COLO829 (cell line): ENCODE measurements around the gene STK40.

ENCODE experiments used
- DNase-seq: peaks from one replicate; pipeline ENCODE4 v3.0.0; 2012; ENCODE audit warnings: low spot score

The STK40 gene, protein sequence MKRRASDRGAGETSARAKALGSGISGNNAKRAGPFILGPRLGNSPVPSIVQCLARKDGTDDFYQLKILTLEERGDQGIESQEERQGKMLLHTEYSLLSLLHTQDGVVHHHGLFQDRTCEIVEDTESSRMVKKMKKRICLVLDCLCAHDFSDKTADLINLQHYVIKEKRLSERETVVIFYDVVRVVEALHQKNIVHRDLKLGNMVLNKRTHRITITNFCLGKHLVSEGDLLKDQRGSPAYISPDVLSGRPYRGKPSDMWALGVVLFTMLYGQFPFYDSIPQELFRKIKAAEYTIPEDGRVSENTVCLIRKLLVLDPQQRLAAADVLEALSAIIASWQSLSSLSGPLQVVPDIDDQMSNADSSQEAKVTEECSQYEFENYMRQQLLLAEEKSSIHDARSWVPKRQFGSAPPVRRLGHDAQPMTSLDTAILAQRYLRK

DNA sequence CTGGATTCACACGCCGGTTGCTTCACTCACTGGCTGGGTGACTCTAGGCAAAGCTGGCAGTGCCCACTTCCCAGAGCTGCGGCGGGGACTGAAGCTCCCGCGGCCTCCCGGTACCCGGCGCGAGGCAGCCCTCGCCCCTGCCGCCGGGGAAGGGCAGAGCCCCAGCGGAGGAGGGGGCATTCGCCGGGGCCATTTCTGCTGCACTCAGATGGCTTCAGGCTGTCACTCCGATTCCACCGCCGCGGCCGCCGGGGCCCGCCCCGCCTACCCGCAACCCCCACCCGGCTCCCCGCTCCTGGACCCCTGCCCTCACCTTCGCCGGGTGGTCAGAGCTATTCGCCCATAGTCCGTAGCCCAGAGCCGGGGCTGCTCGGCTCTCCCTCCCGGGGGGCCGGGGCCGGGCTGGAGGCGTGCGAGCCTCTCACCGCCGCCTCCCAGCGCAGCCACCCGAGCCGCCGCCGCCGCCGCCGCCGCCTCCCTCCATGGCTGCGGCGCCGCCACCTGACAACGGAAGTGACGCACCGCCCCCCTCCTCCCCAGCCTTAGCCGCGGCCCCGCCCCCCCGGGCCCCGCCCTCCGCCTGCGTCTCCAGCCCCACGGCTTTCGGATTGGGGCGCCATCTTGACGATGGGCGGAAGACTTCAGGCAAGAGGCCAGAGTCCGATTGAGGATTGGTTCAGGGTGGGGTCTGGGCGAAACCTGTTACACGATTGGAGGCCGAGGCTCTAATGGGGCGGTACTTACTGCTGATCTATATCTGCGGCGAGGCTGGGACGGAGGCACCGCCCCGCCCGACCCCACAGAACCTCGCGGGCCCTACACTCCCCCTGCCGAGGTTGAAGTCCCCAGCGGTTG lies at the start of gene STK40:
TSS of gene STK40 (minus strand) at position 515 of the 855 bp plus-strand sequence. CDS start 24,592 bp downstream, outside the sequence.
- peak; percentile 92 for DNase-seq

DNA sequence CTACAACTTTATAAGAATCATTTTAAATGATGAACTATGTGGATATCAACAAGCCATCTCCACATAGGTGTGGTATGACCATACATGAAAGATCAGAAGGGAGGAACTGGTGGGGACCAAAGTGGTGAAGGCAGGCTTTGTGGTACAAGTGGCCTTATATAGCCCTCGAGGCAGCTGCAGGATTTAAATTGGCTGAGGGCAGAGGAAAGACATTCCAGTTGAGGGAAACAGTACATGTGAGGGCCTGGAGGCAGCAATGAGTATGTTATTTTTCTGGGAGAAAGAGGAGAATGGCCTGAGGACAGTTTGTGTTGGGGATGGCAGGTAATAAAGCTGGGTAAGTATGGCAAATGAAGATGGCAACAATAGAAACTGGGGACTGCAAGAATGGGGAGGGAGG lies 47.4 kb upstream of the STK40 start:
- DNase-seq = no peak

DNA sequence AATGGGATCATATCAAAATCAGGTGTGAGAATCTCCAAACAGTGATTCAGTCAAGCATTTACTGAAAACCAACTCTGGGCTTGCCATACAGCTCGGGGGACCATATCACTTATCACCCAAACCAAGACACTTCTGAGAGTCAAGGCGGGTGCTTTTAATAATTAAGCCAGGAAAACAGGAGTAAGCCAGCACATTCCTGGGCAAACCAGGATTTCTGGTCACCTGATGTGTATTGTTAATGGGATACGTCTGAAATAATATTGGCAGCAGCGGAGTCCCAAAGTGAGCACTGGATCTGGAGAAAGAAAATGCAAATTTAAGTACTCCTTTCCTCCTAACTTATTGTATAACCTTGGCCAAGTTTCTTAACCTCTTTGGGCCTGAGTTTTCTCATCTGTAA lies 46.9 kb upstream of the STK40 start:
- DNase-seq = no peak

DNA sequence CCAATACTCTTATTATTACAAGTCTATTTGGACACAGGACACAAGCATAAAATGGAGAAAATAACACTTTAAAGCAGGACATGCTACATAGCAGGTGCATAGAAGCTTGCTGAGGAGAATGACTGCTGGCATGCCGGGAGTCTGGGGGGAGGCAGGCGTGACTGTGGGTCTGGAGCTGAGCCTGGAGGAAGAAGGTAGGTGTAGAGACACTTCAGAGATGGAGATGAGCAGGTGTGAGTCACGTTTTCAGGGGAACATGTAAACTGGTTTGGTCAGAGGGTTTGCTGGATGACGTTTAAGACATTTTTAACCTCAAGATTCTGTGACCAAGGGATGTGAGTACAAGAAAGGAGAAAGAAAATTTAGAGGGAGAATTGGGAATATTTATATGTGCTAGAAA lies 40.1 kb upstream of the STK40 start:
- DNase-seq = no peak

DNA sequence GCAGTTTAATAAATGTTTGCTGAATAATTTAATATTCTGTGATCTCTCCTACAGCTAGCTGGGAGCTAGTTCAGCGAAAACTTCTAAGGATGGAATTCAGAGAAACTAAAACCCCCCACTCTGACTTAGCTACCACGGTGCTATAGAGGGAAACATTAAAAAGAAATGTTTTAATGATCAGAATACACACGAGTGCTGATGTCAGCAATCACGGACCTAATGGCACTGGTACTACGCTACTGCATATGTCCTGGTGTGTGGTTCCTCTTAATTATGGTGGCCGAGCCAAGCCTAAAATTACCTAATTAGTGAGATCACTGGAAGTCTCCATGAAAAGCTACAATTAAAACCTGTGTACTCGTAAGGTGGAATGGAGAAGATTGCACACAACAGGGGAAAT lies 35.9 kb upstream of the STK40 start:
- no peak for DNase-seq

DNA sequence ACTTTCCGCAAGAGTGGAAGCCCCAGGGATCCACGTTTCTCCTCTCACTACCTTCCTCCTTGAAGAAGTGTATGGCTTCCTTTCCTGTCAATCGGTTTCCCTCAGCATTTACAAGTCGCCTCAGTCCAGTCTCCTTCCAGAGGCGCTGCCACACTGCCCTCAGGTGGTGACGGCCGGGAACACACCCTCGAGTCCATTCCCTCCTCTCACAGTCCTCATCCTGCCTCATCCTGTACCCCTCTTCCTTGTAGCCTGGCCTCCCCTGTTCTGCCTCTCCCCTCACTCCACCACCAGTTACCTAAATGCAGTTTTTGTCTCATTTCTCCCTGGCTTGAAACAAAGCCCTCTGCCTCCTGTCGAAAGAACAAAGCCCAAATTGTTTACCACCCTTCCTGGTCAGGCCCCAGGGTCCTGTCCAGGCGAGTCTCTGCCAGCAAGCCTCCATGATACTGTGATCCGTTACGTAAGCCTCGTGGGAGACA lies 35.2 kb upstream of the STK40 start:
- DNase-seq = peak; percentile 61

DNA sequence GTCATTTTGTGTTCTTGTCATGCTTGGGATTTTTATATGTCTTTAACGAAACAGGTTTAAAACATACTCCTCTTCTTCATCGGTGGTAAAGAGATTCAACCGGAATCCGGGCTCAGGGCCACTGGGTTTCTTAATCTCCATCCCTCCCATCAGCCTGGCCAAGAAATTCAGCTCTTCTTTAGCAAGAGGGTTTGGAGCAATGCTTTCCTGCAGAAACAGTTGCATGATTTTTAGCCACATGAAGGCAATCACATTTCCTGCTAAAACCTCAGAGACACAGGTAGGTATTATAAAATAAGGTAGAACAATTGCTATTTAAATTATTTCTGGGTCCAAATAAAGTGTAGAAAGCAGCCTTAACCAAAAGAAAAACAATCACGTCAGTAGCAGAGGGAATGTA lies 34.7 kb upstream of the STK40 start:
- DNase-seq = no peak

DNA sequence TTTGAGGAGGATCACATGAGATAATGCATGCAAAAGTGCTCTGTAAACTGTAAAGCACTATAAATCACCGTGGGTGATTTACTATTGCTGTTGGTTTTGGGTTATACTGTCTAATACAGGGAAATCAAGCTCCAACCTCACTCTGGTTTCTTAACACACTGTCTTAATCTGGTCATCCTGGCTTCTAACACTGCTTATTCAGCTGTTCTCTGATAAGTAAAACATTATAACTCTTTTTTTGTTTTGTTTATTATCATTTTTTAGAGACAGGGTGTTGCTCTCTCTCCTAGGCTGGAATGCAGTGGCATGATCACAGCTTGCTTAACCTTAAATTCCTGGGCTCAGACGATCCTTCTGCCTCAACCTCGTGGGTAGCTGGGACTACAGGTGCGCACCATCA lies 33.8 kb upstream of the STK40 start:
- DNase-seq = no peak

DNA sequence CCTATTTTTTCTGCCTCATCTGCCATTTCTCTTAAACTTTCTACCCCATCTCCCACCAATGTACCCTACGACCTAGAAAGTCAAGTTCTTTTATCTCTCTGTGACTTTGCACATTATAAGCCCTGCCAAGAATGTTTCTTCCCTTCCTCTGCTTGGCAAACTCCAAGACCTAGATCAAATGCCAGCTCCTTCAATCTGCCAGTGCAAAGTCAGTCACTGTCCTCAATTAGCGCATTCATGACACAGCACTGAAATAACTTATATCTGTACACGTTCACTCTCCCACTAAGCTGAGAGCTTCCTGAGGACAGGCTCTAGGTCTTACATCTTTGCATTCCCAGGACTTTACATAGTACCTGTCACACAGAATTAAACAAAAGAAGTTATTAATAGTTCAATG lies 33.4 kb upstream of the STK40 start:
- no peak for DNase-seq

DNA sequence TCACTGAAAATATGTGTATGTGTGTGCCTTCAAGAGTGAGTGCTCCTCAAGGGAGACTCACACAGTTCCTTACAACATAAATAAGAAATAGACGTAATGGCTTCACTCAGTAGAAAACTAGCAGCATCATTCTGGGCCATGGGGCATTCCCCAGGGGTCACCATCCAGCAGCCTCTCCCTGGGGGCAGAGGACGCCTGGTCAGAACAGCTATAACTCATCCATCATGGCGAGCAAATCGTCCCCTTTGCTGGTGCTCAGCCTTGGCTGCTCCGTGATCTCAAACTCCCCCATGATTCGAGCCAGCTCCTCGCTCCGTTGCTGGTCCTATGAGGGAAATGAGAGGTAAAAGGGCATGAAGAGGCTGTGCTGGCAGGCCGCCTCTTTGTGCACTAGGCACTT lies 32.2 kb upstream of the STK40 start:
- no peak for DNase-seq

DNA sequence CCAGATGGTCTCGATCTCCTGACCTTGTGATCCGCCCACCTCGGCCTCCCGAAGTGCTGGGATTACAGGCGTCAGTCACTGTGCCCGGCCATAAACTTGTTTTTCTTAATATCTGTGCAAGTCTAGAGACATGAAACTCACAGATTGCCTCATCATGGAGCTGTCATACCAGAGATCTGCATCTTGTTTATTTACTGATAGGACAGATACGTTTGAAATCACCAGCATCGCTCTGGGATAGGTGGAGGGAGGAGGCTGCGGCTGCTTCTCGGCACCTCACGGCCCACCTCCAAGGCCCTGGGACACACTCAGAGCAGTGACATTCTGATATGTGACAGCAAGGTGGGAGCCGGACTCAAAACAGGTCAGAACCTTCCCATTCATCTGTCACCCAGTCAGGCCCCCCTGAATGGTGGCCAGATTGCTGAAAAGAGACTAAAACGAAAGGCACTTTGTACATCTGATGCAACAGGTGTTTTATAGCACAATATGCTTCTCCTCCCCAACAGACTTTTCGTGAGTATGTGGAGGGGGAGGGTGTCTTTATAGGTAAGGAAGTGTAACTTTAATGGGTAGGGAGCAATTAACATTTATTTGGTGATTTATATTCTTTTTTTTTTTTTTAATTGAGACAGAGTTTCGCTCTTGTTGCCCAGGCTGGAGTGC lies 30.1 kb upstream of the STK40 start:
- DNase-seq = no peak

DNA sequence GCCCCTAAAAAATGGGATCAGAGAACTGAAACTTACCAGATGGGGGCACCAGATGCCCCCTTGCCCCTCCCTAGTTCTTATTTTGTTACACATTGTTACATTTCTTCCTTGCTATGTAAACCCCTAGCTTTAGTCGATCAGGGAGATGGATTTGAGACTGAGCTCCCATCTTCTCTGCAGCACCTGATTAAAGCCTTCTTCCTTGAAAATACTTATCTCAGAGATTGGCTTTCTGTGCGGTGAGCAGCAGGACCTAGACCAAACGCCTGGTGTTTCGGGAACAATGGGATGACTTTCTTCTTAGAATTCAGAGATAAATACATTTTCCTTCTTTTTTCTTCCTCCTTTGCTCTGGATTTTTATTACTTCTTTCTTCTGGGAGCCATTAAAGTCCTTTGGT lies 28.7 kb upstream of the STK40 start:
- DNase-seq = no peak

DNA sequence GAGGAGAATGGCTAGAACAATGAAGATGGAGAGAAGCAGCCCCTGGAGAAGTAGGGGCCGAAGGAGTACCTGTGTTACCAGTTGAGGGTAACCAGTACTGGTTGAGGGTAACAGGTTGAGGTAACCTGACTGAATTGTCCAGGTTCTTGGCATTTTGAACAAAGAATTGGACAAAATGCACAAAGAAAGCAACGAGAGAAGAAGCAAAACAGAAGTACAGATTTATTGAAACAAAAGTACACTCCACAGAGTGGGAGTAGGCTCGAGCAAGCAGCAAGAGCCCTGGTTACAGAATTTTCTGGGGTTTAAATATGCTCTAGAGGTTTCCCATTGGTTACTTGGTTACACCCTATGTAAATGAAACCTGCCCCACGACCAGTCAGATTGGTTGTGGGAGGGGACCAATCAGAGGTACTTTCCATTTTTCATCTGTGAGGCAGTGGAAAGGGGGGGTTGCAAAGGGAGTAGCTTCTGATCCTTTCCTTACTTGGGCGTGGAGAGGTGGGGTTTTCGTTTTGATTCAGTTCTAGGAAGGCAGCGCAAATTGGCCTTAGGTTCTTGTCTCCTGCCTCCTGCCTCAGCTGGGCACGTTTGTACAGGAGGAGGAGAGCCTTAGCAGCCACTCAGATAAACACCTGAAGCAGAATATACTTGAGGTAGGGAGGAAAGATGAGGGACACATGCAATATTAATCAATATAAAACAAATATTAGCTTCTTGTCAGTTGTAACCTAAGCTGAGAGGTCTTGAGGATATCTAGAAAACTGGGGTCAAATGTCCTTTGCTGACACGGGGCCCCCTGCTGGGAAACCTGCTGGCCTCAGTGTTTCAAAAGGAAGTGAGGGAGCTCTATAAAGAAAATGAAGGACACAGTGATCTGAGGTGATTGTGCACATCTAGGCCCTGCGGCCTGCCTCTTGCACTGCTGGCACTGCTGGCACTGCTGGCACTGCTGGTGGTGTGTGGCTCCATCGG lies 26.2 kb upstream of the STK40 start:
- no peak for DNase-seq

DNA sequence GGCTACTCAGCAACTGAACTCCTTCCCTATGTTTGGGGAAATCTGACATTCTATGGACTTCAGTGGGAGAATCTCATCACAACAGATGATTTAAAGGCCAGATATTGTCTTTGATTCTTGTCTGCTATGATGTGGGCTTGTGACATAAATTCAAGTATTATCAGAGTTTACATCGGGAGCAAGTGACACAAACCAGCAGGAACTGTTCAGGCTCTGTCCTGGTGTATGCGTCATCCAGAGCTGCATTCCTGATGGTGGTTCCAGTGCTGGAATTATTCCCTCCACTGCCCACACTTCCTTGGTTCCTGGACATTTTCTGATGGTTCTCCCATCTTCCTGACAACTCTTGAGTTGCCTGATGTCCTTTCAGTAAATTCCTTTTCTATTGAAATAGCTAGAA lies 22.8 kb upstream of the STK40 start:
- no peak for DNase-seq

DNA sequence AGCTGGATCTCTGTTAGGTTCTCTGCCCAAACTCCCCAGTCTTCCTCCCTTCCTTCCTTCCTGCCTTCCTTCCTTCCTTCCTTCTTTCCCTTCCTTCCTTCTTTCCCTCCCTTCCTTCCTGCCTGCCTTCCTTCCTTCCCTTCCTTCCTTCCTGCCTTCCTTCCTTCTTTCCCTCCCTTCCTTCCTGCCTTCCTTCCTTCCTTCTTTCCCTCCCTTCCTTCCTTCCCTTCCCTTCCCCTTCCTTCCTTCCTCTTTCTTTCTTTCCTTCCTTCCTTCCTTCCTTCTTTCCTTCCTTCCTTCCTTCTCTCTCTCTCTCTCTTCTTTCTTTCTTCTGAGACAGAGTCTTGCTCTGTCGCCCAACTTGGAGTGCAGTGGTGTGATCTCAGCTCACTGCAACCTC lies 20.7 kb upstream of the STK40 start:
- DNase-seq = no peak

DNA sequence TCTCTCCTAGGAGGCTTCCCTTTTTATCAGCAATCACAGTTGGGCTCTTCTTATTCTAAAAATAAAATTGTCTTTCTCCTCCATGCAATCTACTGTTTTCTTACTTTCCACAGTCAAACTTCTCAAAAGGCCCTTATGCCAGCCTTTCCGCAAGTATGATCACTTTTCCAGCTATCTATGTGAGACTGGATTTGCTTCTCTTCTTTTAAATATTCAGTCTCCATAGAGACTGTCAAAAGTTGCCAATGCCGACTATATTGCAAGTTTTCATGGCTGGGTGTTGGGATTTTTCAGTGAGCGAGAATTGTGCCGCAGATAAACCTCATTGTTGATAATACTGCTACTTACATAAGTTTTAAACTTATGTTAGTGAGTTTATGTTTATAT lies 16.8 kb upstream of the STK40 start:
- no peak for DNase-seq

DNA sequence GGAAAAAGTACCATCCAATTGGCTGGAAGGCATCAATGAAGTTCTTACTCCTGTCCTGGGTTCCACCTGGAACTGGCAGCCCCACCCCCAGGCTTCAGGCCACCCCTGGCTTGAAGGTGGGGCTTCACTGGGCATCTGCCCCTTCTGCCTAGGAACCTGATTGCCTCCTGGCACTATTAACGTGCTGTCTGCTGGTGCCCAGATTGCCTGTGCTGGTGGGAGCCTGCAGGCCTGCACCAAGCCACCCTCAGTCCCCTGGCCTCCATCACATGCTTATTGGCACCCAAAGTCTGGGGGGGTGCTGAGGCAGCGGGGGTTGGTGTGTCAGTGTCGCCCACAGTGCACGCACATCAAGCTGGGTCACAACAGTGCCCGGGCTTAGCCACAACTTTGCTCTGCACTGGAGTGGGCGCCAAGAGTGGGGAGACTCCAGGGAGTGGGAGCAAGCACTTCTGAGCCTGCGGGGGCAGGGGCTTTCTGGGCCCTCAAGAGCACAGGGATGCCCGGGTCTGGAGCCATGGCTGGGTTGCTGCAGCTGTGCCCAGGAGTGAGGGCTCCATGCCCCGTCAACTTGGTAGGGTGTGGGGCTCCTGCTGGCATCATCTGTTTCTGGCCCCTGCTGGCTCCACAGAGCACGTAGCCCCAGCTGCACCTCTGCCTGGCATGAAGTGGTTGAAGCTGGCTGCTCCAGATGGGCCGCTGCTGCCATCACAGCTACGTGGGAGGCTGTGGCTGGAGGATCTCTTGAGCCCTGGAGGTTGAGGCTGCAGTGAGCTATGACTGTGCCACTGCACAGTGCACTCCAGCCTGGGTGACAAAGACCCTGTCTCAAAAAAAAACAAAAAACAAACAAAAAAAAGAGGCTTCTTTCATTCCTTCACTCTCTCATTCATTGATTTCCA lies 16.1 kb upstream of the STK40 start:
- DNase-seq = no peak

DNA sequence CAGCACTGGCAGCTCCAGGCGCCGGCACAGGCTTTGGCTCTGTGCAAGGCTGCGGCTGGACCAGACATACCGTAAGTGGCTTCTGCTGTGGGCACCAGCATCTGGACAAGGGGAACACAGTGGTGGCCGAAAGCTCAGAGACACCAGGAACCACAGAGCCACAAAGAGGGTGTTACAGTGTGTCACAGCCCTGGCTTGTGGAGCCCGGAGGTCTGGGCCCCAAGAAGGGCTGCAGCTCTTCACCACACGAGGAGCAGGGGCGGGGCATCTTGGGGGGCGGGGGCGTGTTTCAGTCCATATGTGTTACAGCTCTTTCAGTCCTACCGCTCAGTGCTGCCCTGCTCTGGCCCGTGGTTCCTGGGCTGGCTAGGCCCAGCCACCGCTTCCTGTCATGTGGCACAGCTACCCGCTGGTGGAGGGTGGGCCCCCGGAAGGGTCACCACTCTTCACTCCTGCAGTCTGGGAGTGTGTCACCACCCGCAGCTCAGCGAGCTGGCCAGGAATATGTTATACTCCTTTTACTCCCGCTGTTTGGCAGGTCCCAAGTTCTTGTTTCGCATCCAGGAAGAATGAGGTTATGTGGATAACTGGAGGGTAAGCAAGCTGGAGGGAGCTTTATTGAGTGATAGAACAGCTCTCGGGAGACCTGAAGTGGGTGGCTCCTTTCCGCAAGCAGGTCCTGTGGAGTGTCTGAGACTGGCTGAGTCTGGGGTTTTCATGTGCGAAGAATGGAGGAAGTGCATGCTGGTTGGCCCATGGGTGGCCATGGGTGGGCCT lies 15.3 kb upstream of the STK40 start:
- peak; percentile 77 for DNase-seq

DNA sequence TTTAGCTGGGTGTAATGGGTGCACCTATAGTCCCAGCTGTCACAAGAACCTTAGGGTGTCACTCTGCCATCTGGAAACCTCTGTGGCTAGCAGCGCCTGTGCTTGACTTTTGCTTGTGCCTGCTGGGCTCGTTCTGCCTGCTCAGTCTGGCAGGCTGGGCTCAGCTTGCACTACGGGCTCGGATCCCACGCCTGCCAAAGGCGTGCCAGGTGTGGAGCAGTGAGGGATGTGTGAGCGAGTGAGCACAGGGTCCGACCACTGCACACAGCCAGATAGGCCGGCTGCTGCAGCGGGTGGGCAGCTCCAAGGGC lies 14.7 kb upstream of the STK40 start:
- DNase-seq = no peak
